ENCODE data around the gene TPPP3.

- TF ChIP-seq CTCF (IDR thresholded peaks at IDR 0.05; ENCODE audit: extremely low read depth in 1 of 2, insufficient read depth in 1 of 2, low read depth in 1 of 2, low read length in 2 of 2): no peak
- TF ChIP-seq MYC (IDR thresholded peaks at IDR 0.05; ENCODE audit: low read depth, low read length): no peak
- TF ChIP-seq POLR2A (IDR thresholded peaks at IDR 0.05; ENCODE audit: low read depth, low read length): no peak
- TF ChIP-seq POLR2AphosphoS5 (IDR thresholded peaks at IDR 0.05; ENCODE audit: insufficient read depth, low read depth, low read length): no peak
- TF ChIP-seq EZH2 (IDR thresholded peaks at IDR 0.05; ENCODE audit: borderline replicate concordance, low read depth, low read length, severe bottlenecking): no peak
Measured at GRCh38 chr16:67391424-67392300, 1.6 kb downstream of the TPPP3 start.

Data from endothelial cell of umbilical vein (primary cell).